ENCODE measurements around the gene OGFOD3.
"Not testable (repeated sequence)": the region's sequence is repeated elsewhere in the genome, so short reads cannot be mapped to it uniquely, and the experiment has no call there.

Gene OGFOD3

DNA sequence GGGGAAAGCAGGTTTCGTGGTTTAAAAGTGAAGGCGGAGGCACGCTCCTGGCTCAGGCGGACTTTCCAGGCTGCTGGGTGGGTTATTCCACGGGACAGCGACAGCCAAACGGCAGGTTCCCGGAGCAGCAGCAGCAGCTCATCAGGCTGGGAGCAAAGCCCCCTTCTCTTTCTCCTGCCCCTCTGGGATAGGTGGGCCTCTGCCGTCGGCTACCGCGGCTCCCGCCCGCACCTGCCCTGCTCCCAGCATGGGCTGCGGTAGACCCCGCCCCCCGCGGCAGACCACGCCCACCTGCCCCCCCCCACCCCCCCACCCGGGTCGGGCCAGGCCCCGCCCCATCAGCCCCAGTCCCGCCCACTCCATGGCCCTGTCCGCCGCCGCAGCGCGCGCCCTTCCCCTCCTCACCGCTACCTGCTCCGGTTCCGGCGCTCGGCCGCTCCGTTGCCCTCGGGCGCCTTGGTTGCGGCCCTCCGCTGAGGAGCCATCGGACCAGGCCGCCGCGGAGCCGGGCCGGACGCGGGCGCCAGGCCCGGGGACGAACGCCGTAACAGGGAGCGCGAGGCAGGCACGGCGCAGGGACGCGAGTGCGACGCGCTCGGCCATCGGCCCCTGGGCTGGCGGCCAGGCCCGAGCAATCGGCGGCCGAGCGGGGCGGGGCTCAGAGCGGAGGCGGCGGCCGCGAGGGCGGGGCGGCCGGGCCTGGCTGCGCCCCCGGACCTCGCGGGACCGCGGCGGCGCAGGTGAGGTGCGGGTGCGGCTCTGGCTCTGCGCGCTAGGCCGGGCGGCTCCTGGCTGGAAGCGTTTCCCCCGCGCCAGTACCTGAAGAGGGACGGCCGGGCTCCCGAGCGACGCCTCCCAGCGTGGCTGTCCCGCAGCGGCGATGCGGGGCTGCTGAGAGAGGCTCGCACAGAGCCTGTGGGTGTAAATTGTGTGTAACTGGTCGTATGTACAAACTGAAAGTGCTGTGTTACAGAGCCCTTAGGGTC, at the start of gene OGFOD3, which contains the start of gene HEXD:
Gene OGFOD3 (minus strand): TSS at position 586 of the 986 bp plus-strand sequence. CDS start 101 bp downstream, at position 485.
Gene HEXD (plus strand): TSS at position 347 of the 986 bp plus-strand sequence. CDS start 1,453 bp downstream, outside the sequence.
- DNase-seq (ENCODE audit: low read depth in 2 of 2), result peak; percentile 60 to 74

- DNase-seq (ENCODE audit: low read depth in 2 of 2), result no peak
Measured at GRCh38 chr17:82465023-82465603, 46.7 kb upstream of the OGFOD3 start.

- DNase-seq (ENCODE audit: low read depth in 2 of 2), result no peak
Measured at GRCh38 chr17:82464567-82464929, 46.2 kb upstream of the OGFOD3 start.

GRCh38 chr17:82463925-82464566, 45.7 kb upstream of the OGFOD3 start:
- DNase-seq (ENCODE audit: low read depth in 2 of 2), result no peak

DNA sequence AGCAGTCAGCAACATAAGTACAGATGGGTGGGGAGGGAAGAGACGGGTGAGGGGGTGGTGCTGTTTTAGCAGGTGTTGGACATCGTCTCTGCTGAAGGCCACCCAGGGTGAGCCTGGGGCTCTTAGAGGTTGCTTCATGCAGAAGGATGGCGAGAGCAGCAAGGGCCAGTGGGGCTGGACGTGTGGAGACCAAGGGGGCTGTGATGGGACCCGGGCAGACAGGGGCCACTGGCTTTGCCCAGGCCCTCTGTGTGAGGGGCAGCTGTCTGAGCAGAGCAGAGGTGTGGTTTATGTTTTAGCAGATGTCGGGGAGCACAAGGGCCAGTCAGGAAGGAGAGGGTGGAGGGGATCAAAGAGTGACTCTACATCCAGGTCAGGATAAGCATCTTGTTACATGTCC, 45.0 kb upstream of the OGFOD3 start:
- DNase-seq (ENCODE audit: low read depth in 2 of 2), result no peak

GRCh38 chr17:82461827-82462524, 43.6 kb upstream of the OGFOD3 start:
- DNase-seq (ENCODE audit: low read depth in 2 of 2), result no peak

DNA sequence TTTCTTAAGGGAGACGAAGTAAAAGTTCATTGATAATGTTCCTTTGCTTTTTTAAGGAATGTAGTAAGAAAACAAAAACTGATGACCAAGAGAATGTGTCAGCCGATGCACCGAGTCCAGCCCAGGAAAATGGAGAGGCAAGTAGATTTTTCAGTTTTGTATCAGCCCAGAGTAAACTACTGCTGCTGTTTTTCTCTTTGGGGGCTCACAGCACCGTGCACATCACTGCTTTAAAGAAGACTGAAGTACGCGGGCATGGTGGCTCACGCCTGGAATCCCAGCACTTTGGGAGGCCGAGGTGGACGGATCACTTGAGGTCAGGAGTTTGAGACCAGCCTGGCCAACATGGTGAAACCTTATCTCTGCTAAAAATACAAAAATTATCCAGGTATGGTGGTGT, 41.5 kb upstream of the OGFOD3 start:
- not testable (repeated sequence) for DNase-seq (ENCODE audit: low read depth in 2 of 2)

GRCh38 chr17:82458885-82459424, 40.6 kb upstream of the OGFOD3 start:
- DNase-seq (ENCODE audit: low read depth in 2 of 2), result peak in 1 of 2 donors; percentile 6

- peak; percentile 93 to 94 for DNase-seq (ENCODE audit: low read depth in 2 of 2)
Measured at GRCh38 chr17:82458179-82458884, 39.9 kb upstream of the OGFOD3 start, which contains the start of gene NARF. Gene NARF, plus strand, starts transcription at chr17:82458741. Its CDS starts 63 bp downstream, at chr17:82458804.

DNA sequence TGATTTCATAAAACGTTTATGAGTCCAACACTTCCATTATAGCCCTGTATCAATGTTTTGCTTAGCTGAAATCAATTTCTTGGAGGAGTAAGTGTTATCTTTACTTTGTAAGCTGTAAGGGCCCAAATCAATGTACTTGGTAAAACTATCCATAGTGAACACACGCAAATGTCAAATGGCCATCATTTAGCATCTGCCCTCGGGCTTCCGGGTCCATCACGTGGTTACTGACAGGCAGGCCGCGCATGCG, 39.5 kb upstream of the OGFOD3 start:
- DNase-seq (ENCODE audit: low read depth in 2 of 2), result no peak

- no peak for DNase-seq (ENCODE audit: low read depth in 2 of 2)
Measured at GRCh38 chr17:82457073-82457928, 38.9 kb upstream of the OGFOD3 start.

GRCh38 chr17:82453706-82454105, 35.3 kb upstream of the OGFOD3 start:
- not testable (repeated sequence) for DNase-seq (ENCODE audit: low read depth in 2 of 2)

DNA sequence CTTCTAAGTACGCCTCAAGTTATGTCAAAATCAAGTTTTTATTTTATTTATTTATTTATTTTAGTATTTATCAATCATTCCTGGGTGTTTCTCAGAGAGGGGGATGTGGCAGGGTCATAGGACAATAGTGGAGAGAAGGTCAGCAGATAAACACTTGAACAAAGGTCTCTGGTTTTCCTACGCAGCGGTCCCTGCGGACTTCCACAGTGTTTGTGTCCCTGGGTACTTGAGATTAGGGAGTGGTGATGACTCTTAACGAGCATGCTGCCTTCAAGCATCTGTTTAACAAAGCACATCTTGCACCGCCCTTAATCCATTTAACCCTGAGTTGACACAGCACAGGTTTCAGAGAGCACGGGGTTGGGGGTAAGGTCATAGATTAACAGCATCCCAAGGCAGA, 34.8 kb upstream of the OGFOD3 start:
- DNase-seq (ENCODE audit: low read depth in 2 of 2), result not testable (repeated sequence)

- no peak for DNase-seq (ENCODE audit: low read depth in 2 of 2)
Measured at GRCh38 chr17:82452162-82452561, 33.8 kb upstream of the OGFOD3 start.

DNA sequence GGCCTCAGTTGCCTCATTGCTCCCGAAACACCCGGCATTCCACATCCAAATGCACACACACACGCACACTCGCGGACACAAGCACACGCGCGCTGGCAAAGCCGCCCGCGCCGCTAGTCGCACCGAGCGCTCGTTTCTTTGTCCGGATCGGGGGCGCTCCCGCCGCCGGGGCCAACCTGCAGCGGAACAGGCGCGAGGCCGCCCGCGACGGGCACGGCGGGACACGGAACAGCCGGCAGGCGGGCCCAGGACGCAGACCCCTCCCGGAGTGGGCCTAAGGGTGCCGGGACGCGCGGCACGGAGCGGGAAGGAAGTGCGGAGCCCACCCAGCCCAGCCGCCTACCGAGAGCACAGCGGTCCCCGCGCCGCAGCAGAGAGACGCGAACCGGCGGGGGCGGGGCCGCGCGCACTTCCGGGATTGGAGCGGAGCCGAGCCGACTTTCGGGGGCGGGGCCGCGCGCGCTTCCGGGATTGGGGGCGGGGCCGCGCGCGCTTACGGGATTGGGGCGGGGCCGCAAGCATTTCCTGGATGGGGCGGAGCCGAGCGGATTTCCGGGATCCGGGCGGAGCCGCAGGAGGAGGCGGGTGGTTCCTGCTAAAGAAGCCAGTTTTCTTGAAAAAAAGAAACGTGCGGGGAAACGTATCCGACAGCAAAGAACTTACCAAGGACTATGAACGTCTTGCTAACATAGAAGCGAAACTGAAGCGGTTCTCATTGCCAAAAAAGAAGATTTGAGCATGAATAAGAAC, 32.1 kb upstream of the OGFOD3 start, which contains the start of gene CYBC1:
Gene CYBC1 (minus strand): TSS at position 396 of the 750 bp plus-strand sequence. CDS start 1,498 bp downstream, outside the sequence.
- DNase-seq (ENCODE audit: low read depth in 2 of 2), result peak; percentile 83 to 88

- peak in 1 of 2 donors; percentile 10 for DNase-seq (ENCODE audit: low read depth in 2 of 2)
Measured at GRCh38 chr17:82449883-82450356, 31.5 kb upstream of the OGFOD3 start.

GRCh38 chr17:82449131-82449882, 30.9 kb upstream of the OGFOD3 start:
- peak; percentile 50 to 65 for DNase-seq (ENCODE audit: low read depth in 2 of 2)

DNA sequence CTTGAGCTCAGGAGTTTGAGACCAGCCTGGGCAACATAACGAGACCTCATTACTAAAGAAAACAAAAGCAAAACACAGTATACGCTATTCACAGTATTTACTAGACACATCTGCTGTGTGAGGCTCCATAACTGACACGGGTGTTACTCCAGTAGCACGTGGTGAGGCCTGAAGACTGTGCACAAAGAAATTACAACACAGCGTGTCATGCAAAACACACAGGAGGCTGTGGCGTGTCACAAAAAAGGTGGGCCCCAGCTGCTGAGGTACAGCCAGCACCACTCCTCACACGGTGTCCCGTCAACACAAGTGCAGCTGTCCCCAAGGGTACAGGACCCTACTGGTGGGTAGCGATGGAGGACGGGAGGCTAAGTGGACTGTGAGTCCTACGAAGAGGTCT, 29.5 kb upstream of the OGFOD3 start:
- DNase-seq (ENCODE audit: low read depth in 2 of 2), result no peak

Data from stimulated activated CD8-positive, alpha-beta memory T cell treated with anti-CD3 and anti-CD28 coated beads, Interleukin-15, amount 100 ng/mL, for 4 hours (primary cell).